ENCODE results near the gene USP19.

The USP19 gene, protein sequence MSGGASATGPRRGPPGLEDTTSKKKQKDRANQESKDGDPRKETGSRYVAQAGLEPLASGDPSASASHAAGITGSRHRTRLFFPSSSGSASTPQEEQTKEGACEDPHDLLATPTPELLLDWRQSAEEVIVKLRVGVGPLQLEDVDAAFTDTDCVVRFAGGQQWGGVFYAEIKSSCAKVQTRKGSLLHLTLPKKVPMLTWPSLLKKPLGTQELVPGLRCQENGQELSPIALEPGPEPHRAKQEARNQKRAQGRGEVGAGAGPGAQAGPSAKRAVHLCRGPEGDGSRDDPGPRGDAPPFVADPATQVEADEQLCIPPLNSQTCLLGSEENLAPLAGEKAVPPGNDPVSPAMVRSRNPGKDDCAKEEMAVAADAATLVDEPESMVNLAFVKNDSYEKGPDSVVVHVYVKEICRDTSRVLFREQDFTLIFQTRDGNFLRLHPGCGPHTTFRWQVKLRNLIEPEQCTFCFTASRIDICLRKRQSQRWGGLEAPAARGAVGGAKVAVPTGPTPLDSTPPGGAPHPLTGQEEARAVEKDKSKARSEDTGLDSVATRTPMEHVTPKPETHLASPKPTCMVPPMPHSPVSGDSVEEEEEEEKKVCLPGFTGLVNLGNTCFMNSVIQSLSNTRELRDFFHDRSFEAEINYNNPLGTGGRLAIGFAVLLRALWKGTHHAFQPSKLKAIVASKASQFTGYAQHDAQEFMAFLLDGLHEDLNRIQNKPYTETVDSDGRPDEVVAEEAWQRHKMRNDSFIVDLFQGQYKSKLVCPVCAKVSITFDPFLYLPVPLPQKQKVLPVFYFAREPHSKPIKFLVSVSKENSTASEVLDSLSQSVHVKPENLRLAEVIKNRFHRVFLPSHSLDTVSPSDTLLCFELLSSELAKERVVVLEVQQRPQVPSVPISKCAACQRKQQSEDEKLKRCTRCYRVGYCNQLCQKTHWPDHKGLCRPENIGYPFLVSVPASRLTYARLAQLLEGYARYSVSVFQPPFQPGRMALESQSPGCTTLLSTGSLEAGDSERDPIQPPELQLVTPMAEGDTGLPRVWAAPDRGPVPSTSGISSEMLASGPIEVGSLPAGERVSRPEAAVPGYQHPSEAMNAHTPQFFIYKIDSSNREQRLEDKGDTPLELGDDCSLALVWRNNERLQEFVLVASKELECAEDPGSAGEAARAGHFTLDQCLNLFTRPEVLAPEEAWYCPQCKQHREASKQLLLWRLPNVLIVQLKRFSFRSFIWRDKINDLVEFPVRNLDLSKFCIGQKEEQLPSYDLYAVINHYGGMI (N-terminal part only)

GRCh38 chr3:49120438-49121131, at the start of gene USP19:
Gene USP19, minus strand, starts transcription at chr3:49120823. Its CDS starts 1,678 bp downstream, at chr3:49119145.
- DNase-seq, result peak; percentile 95

GRCh38 chr3:49166752-49167556, 46.3 kb upstream of the USP19 start:
- no peak for DNase-seq

GRCh38 chr3:49165771-49166751, 45.4 kb upstream of the USP19 start, which contains the start of gene CCDC71:
Gene CCDC71, minus strand, starts transcription at chr3:49166331. Its CDS starts 2,123 bp downstream, at chr3:49164208.
- DNase-seq, result peak; percentile 79

DNA sequence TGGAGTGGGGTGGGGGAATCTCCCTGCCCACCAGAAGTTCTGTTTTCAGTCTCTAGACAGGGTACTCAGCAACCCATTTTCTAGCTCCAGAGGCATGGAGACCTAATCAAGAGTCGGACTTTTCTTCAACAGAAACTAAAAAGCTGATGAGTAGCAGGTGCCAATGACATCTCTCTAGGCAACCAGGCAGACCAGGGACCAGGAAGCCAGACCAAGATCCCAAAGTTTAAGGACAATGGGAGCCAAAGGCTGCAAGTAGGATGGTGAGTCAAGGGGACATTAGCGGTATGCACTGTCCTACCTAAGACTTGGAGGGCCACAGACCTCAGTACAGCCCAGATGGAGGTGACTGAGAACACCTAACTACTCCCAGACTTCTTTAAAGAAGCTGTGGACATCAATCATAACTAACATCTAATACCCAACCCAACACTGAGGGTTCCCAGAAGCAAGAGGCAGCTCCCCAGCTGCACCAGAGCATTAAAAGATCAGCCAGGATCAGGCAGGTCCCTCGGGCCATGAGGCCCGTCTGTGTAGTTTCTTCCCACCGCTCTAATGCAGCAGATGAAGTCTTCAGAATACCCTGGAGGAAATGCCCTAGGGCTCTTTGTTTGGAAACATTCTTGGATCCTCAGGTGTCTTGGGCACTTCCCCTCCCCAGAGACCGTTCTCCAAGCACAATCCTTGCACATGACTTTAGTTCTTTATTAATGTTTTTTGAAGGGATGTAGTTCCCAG, 44.5 kb upstream of the USP19 start:
- no peak for DNase-seq

- no peak for DNase-seq
Measured at GRCh38 chr3:49163609-49164008, 43.0 kb upstream of the USP19 start.

GRCh38 chr3:49162751-49163419, 42.3 kb upstream of the USP19 start:
- DNase-seq, result no peak

DNA sequence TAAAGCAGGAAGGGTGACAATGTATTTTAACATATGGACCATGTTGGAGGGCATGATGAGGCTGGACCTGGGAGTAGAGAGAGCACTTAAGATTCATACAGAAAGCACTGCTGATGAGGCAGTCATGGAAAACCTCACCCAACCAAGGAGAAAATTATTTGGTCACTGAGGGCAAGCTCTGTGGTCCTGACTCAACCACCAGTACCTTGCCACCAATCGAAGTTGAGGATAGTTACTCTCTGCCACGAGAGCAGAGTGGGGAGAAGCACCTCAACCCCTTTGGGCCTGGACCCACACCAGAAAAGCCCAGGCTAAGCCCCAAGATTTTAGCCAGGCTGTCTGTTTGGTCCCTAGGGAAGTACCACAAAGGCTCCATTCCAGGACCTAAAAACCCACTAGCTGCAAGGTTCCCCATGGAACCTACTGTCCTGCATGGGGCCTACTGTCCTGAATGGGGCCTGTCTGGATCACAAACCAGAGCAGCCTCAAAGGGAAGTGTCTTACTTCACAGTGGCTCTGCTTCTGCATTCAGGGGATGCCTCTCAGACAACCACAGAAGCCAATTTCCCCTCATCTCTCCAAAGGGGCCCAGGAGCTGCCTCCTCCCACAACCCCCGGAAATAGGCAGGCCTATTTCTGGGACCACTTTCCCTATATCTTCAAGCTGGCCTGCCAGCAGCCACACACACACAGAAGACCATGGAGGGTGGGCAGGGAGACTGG, 41.3 kb upstream of the USP19 start:
- DNase-seq, result no peak

- DNase-seq, result no peak
Measured at GRCh38 chr3:49161197-49161596, 40.6 kb upstream of the USP19 start.

DNA sequence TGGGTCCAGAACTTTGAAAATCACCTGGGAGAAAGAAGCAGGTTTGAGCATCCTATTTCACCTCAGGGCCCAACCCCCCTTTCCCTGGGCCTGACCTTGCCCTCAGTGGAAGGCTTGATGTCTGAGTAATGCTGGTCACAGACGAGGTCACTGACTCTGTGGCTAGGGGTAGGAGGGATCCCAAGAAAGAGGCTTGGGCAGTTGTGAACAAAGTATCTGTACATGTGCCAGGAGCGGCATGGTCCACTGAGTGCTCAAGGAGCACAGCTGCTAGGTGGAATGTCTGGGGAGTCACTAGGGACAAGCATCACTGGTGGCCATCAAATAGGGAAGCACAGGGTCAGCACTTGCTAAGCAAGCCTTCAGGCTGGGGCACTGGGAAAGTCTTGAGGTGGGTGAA, 38.2 kb upstream of the USP19 start:
- no peak for DNase-seq

- DNase-seq, result peak; percentile 64
Measured at GRCh38 chr3:49158103-49158709, 37.6 kb upstream of the USP19 start.

- no peak for DNase-seq
Measured at GRCh38 chr3:49157289-49157688, 36.7 kb upstream of the USP19 start.

DNA sequence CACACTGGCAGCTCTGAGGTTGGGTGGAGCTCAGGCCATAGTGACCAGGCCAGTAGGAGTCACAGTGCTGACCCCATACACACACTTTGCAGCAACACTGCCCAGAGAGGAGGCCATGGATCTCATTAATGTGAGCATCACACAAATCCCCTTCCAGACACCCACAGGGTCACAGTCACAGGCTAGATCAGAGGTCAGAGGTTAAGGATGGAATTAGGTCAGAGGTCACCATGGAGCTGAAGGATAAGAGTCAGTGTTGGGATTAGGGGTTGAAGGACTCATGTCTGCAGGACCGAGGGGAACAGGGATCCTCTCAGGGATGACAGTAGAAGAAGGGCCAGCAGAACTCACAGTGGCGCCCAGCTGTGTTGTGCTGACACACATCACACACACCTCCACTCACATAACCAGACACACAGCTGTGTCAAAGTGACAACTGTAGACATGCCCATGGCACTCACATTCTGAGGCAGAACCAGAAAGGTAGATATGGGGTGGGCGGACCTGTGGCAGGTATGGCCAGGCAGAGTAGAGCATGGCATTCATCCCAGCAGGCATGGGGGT, 32.8 kb upstream of the USP19 start:
- no peak for DNase-seq

DNA sequence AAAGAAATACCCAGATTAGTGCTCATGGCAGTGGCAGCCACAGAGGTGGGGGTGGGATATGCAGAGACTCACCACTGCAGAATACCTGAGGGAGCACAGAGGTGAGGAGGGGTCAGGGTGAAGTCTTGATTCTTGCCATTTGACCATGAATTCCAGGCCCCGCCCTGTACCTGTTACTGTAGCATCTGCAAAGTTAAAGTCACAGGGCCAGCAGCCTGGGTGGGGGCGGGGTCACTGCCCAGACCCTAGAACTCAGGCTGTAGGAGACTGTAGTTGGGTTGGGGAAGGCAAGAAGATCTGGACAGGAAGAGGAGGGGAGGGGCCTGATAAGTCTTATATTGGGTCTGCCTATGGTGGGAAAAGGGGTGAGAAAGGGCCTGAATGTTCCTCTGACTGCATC, 31.0 kb upstream of the USP19 start:
- DNase-seq, result no peak

GRCh38 chr3:49148159-49148558, 27.5 kb upstream of the USP19 start:
- no peak for DNase-seq

DNA sequence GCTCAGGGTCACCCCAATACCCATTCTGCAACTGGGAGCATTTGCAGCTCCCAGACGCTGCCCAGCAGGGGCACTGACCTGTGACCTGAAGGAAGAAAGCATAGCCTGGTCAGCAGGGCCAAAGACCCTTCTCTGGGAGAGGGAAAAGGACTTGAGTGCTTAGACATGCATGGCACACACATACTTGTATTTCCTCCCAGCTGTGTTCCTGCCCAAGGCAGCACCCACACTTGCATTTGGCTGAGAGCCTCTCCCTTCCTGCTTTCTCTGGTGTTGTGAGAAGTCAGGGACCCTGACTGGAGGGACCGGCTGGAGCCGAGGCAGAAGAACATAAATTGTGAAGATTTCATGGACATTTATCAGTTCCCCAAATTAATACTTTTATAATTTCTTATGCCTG, 19.5 kb upstream of the USP19 start:
- DNase-seq, result no peak

GRCh38 chr3:49135499-49135898, 14.9 kb upstream of the USP19 start:
- DNase-seq, result no peak

Measured in activated CD8-positive, alpha-beta memory T cell treated with anti-CD3 and anti-CD28 coated beads, Interleukin-2, amount 50 U/mL, for 4 hours (primary cell).